ENCODE measurements around the gene ADGRA3. TPM values are rescaled to one million over a fixed set of nuclear protein-coding genes. Genes with fewer than 3 reads are reported as not detected.

Gene ADGRA3
- total and polyA plus RNA-seq, 2 experiments from 2014 or later, result 16.2 to 73.9 TPM

DNA sequence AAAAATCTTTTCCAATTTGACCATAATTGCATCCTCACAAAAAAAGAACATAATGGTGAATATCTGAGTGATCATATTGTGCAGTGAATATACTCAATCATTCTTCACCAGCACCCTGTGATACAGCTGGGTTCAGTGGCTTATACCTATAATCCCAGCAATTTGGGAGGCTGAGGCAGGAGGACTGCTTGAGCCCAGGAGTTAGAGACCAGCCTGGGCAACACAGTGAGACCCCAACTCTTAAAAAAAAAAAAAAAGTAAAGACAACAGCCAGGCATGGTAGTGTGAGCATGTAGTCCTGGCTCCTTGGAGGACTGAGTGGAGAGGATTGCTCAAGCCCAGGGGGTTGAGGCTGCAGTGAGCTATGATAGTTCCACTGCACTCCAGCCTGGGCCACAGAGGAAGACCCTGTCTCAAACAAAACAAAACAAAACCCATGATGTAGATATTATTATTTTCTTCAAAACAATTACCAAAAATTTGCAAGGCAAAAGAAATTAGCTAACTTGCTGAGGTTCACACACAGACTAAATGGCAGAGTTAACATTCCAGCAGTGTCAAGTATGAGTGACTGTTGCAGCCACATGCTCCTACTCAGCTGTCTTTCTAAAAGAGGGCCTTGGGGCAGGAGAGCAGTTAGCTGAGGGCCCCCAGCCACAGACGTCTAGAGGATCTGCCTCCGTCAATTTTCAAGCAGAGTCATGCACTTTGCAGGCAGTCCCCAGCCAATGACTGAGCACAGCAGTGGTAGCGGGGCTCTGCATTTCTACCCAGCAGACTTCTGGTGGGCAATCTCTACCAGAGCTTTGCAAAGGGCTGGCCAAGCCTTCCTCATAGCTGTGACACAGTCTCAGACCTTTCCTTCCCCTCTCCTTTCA is 33.4 kb downstream of the ADGRA3 start (continued):
- TF ChIP-seq, protein P1, sequence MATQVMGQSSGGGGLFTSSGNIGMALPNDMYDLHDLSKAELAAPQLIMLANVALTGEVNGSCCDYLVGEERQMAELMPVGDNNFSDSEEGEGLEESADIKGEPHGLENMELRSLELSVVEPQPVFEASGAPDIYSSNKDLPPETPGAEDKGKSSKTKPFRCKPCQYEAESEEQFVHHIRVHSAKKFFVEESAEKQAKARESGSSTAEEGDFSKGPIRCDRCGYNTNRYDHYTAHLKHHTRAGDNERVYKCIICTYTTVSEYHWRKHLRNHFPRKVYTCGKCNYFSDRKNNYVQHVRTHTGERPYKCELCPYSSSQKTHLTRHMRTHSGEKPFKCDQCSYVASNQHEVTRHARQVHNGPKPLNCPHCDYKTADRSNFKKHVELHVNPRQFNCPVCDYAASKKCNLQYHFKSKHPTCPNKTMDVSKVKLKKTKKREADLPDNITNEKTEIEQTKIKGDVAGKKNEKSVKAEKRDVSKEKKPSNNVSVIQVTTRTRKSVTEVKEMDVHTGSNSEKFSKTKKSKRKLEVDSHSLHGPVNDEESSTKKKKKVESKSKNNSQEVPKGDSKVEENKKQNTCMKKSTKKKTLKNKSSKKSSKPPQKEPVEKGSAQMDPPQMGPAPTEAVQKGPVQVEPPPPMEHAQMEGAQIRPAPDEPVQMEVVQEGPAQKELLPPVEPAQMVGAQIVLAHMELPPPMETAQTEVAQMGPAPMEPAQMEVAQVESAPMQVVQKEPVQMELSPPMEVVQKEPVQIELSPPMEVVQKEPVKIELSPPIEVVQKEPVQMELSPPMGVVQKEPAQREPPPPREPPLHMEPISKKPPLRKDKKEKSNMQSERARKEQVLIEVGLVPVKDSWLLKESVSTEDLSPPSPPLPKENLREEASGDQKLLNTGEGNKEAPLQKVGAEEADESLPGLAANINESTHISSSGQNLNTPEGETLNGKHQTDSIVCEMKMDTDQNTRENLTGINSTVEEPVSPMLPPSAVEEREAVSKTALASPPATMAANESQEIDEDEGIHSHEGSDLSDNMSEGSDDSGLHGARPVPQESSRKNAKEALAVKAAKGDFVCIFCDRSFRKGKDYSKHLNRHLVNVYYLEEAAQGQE (IDR thresholded peaks at IDR 0.05; ENCODE audit: unreplicated experiment), result no peak
- TF ChIP-seq, protein P2, sequence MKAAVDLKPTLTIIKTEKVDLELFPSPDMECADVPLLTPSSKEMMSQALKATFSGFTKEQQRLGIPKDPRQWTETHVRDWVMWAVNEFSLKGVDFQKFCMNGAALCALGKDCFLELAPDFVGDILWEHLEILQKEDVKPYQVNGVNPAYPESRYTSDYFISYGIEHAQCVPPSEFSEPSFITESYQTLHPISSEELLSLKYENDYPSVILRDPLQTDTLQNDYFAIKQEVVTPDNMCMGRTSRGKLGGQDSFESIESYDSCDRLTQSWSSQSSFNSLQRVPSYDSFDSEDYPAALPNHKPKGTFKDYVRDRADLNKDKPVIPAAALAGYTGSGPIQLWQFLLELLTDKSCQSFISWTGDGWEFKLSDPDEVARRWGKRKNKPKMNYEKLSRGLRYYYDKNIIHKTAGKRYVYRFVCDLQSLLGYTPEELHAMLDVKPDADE (IDR thresholded peaks at IDR 0.05), result no peak
- TF ChIP-seq ZNF331 (CRISPR knock-in tag; IDR thresholded peaks at IDR 0.05; ENCODE audit: low read depth), result no peak
- TF ChIP-seq STAT1 (IDR thresholded peaks at IDR 0.05; ENCODE audit: unreplicated experiment), result no peak
- TF ChIP-seq JUNB (IDR thresholded peaks at IDR 0.05; ENCODE audit: unreplicated experiment), result no peak

DNA sequence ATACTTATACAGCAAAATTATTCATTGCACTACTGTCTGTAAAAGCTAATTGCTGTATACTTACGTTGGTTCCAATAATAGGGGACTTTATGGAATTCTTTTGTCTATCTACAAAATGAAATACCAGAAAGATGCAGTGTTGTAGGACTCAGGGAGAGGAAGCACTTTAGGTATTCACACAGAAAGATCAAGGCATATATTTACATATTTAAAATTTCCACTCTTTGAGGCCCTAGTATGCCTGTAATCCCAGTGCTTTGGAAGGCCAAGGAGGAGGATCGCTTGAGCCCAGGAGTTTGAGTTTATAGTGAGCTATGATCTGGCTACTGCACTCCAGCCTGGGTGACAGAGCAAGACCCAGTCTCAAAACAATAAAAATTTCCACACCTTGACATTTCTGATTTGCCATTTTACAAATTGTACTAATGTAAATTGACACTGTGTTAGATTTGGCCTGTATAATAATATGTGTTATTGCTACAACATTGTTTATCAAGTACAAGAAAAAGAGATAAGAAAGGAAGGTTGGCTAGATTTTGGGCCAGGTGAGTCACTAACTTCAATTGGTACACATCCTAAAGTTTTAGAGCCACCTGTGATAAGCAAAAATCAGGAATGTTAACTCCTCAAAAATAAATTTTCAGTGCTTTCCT is 35.1 kb downstream of the ADGRA3 start:
- peaks cover 11% of the 10 kb centered on the region; the same call in 2 of the 3 replicates for H3K36me3 Mint-ChIP-seq (ENCODE audit: low read depth)
- no peaks in the 10 kb centered on the region for H3K9me2 ChIP-seq (ENCODE audit: insufficient read depth)
- peak overlapping the region; percentile 80 for H3K27ac Mint-ChIP-seq
- peaks cover 27% of the 10 kb centered on the region for H3K4me1 ChIP-seq (ENCODE audit: insufficient read depth)
- no peaks in the 10 kb centered on the region for H3K27me3 ChIP-seq (ENCODE audit: insufficient read depth)
- H3K4me3 Mint-ChIP-seq, result no peak overlapping the region
- H3K36me3 ChIP-seq (ENCODE audit: insufficient read depth), result no peaks in the 10 kb centered on the region
- peaks cover 47% of the 10 kb centered on the region for H3K4me1 Mint-ChIP-seq
- H3K9me3 Mint-ChIP-seq, result peaks cover 3% of the 10 kb centered on the region; the same call in 1 of the 3 replicates
- peaks cover 4% of the 10 kb centered on the region for H3K27me3 Mint-ChIP-seq (ENCODE audit: insufficient read depth, low read depth, poor library complexity)
- peaks cover 17% of the 10 kb centered on the region; the same call in 1 of the 2 replicates for H4K20me1 ChIP-seq (replicated peaks; ENCODE audit: insufficient read depth)
- ATAC-seq, result no peak
- H2AFZ ChIP-seq, result no peak overlapping the region
- no peak overlapping the region for H3K27ac ChIP-seq (ENCODE audit: low read depth)
- H3F3A ChIP-seq (replicated peaks; ENCODE audit: low read depth), result no peaks in the 10 kb centered on the region
- peak overlapping the region; percentile 35; the same call in 1 of the 2 replicates for H3K4me2 ChIP-seq
- H3K79me2 ChIP-seq (replicated peaks; ENCODE audit: insufficient read depth), result no peaks in the 10 kb centered on the region; the same call in 1 of the 2 replicates
- no peak overlapping the region for H3K4me3 ChIP-seq
- DNase-seq (ENCODE audit: low spot score), result no peak
- TF ChIP-seq EZH2phosphoT487 (IDR thresholded peaks at IDR 0.05; ENCODE audit: unreplicated experiment) (no peak), JUNB (IDR thresholded peaks at IDR 0.05; ENCODE audit: unreplicated experiment) (no peak), POLR2AphosphoS5 (IDR thresholded peaks at IDR 0.05; ENCODE audit: low read depth) (no peak), NANOG (IDR thresholded peaks at IDR 0.05; ENCODE audit: borderline replicate concordance) (no peak), ZNF114 (CRISPR knock-in tag; IDR thresholded peaks at IDR 0.05) (no peak), CREB1 (CRISPR knock-in tag; IDR thresholded peaks at IDR 0.05; ENCODE audit: low read depth) (no peak), ZNF331 (CRISPR knock-in tag; IDR thresholded peaks at IDR 0.05; ENCODE audit: low read depth) (no peak), EZH2 (IDR thresholded peaks at IDR 0.05; ENCODE audit: low read depth, unreplicated experiment) (no peak)
- TF ChIP-seq, protein P3, sequence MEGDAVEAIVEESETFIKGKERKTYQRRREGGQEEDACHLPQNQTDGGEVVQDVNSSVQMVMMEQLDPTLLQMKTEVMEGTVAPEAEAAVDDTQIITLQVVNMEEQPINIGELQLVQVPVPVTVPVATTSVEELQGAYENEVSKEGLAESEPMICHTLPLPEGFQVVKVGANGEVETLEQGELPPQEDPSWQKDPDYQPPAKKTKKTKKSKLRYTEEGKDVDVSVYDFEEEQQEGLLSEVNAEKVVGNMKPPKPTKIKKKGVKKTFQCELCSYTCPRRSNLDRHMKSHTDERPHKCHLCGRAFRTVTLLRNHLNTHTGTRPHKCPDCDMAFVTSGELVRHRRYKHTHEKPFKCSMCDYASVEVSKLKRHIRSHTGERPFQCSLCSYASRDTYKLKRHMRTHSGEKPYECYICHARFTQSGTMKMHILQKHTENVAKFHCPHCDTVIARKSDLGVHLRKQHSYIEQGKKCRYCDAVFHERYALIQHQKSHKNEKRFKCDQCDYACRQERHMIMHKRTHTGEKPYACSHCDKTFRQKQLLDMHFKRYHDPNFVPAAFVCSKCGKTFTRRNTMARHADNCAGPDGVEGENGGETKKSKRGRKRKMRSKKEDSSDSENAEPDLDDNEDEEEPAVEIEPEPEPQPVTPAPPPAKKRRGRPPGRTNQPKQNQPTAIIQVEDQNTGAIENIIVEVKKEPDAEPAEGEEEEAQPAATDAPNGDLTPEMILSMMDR (conservative IDR thresholded peaks at IDR 0.05; ENCODE audit: low read depth in 2 of 2), result no peak
- TF ChIP-seq, protein P2 (IDR thresholded peaks at IDR 0.05), result no peak
- TF ChIP-seq, protein P1 (IDR thresholded peaks at IDR 0.05; ENCODE audit: unreplicated experiment), result no peak

Data from GM23338 (cell line).